ENCODE measurements around the gene HOXD9. TPM values are rescaled to one million over a fixed set of nuclear protein-coding genes. Genes with fewer than 3 reads are reported as not detected.

HOXD9 gene
- total RNA-seq, 1 donor from 2014 or later: not detected

DNA sequence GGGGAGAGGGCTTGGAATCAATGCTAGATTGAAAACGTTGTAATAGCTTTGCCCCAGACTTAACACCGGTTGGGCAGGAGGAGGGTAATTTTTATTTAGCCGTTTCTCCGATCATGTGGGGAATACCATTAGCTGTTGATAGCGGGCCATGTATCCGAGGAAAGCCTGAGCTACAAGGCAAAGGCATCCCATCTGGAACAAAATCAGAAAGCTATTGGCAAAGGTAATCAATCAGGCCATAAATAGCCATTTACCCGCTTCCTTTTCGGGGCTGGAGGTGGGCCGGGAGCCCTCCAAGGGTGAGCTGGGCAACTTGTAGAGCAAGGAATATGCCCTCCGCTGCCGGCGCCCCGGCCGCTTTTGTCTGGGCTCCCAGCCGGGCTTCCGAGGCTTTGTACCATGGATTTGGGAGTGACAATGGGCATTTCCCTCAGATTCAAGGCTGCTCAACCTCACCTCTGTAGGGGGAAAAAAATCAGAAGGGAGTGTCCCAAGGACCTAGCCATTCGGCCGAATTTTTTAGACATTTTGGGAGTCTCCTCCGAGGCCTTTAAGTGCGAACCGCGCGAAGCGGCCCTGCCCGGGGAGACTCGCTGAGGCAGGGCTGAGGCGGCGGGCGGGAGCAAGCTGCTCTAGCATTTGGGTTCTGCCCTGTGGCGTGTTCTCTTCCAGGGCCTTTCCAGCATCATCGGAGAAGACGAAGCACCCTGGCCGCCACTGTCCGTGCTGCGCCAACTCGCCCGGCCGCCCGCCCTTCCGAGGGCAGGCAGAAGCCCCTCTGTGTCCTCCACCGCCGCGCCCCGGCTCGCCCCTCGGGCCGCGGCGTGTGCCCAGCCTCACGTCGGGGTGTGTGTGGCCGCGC lies 1.1 kb upstream of the HOXD9 start:
- H3K4me2 ChIP-seq: no peak overlapping the region
- no peaks in the 10 kb centered on the region for H3K79me2 ChIP-seq (ENCODE audit: low read depth)
- Mint-ChIP-seq H3K36me3 (peaks cover 6% of the 10 kb centered on the region), H3K9me3 (peaks cover 17% of the 10 kb centered on the region), H3K4me3 (peak overlapping the region; percentile 63), H3K27me3 (ENCODE audit: insufficient read depth, low read depth) (peaks cover 84% of the 10 kb centered on the region), H3K4me1 (peaks cover 5% of the 10 kb centered on the region), H3K27ac (no peak overlapping the region)
- H3F3A ChIP-seq (ENCODE audit: low read depth): no peaks in the 10 kb centered on the region
- no peak overlapping the region for H3K4me3 ChIP-seq
- H2AFZ ChIP-seq (replicated peaks): no peak overlapping the region
- TF ChIP-seq, protein P1, sequence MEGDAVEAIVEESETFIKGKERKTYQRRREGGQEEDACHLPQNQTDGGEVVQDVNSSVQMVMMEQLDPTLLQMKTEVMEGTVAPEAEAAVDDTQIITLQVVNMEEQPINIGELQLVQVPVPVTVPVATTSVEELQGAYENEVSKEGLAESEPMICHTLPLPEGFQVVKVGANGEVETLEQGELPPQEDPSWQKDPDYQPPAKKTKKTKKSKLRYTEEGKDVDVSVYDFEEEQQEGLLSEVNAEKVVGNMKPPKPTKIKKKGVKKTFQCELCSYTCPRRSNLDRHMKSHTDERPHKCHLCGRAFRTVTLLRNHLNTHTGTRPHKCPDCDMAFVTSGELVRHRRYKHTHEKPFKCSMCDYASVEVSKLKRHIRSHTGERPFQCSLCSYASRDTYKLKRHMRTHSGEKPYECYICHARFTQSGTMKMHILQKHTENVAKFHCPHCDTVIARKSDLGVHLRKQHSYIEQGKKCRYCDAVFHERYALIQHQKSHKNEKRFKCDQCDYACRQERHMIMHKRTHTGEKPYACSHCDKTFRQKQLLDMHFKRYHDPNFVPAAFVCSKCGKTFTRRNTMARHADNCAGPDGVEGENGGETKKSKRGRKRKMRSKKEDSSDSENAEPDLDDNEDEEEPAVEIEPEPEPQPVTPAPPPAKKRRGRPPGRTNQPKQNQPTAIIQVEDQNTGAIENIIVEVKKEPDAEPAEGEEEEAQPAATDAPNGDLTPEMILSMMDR (IDR thresholded peaks at IDR 0.05): no peak
- TF ChIP-seq EZH2phosphoT487 (IDR thresholded peaks at IDR 0.05) (peak; percentile 91), EZH2 (IDR thresholded peaks at IDR 0.05) (peak; percentile 83)
- DNase-seq (ENCODE audit: low spot score): no peak
- H3K27ac ChIP-seq: no peak overlapping the region
- no peaks in the 10 kb centered on the region for H3K9me3 ChIP-seq (ENCODE audit: low read depth)
- H3K4me1 ChIP-seq: no peaks in the 10 kb centered on the region
- H3K36me3 ChIP-seq: no peaks in the 10 kb centered on the region
- peaks cover 100% of the 10 kb centered on the region for H3K27me3 ChIP-seq
- peaks cover 87% of the 10 kb centered on the region for H4K20me1 ChIP-seq (ENCODE audit: low read depth)
- no peak overlapping the region for H3K9ac ChIP-seq

- no peak overlapping the region for H3K27ac ChIP-seq
- Mint-ChIP-seq H3K4me3 (peak overlapping the region; percentile 81), H3K4me1 (peaks cover 5% of the 10 kb centered on the region), H3K9me3 (peaks cover 10% of the 10 kb centered on the region), H3K36me3 (peaks cover 3% of the 10 kb centered on the region), H3K27me3 (ENCODE audit: insufficient read depth, low read depth) (peaks cover 84% of the 10 kb centered on the region), H3K27ac (no peak overlapping the region)
- H3K9ac ChIP-seq: no peak overlapping the region
- TF ChIP-seq EZH2phosphoT487 (IDR thresholded peaks at IDR 0.05): no peak
- TF ChIP-seq EZH2 (IDR thresholded peaks at IDR 0.05): peak; percentile 89
- TF ChIP-seq, protein P1 (IDR thresholded peaks at IDR 0.05): peak; percentile 14
- peak overlapping the region; percentile 68 for H2AFZ ChIP-seq (replicated peaks)
- peaks cover 100% of the 10 kb centered on the region for H3K27me3 ChIP-seq
- no peaks in the 10 kb centered on the region for H3K9me3 ChIP-seq (ENCODE audit: low read depth)
- H3K4me2 ChIP-seq: peak overlapping the region; percentile 79
- no peaks in the 10 kb centered on the region for H3K79me2 ChIP-seq (ENCODE audit: low read depth)
- H3F3A ChIP-seq (ENCODE audit: low read depth): no peaks in the 10 kb centered on the region
- peak; percentile 65 for DNase-seq (ENCODE audit: low spot score)
- no peaks in the 10 kb centered on the region for H3K4me1 ChIP-seq
- peaks cover 86% of the 10 kb centered on the region for H4K20me1 ChIP-seq (ENCODE audit: low read depth)
- peak overlapping the region; percentile 42 for H3K4me3 ChIP-seq
- H3K36me3 ChIP-seq: no peaks in the 10 kb centered on the region
These were observed 352 bp upstream of the HOXD9 start for GRCh38 chr2:176122052-176122682.

DNA sequence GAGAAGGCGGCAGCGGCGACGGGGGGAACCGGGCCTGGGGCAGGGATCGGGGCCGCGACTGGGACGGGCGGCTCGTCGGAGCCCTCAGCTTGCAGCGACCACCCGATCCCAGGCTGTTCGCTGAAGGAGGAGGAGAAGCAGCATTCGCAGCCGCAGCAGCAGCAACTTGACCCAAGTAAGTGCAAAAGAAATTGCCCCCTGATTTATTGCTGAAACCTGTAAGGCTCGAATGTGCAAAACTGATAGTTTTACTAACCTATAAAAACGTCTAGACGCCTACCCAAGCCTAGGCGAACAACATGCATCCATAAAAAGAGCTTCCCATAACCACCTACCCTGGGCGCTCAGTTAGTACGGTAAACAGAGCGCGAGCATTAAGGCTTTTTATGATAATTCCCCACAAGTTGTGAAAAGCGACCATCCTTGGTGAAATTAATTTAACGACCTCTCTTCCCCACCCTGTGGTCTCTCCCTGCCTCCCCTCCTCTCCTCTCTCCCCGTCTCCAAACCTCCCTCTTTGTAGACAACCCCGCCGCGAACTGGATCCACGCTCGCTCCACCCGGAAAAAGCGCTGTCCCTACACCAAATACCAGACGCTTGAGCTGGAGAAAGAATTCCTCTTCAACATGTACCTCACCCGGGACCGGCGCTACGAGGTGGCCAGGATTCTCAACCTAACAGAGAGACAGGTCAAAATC lies 1.0 kb downstream of the HOXD9 start:
- H3K4me3 ChIP-seq: peak overlapping the region; percentile 42
- no peak for DNase-seq (ENCODE audit: low spot score)

More for the DNA sequence above, 1.0 kb downstream of the HOXD9 start:
- peak overlapping the region; percentile 38 for H3K4me3 Mint-ChIP-seq
- H3K4me1 Mint-ChIP-seq: peaks cover 11% of the 10 kb centered on the region
- peak overlapping the region; percentile 79 for H3K4me2 ChIP-seq
- no peaks in the 10 kb centered on the region for H3K79me2 ChIP-seq (ENCODE audit: low read depth)
- H3K27ac ChIP-seq: no peak overlapping the region
- TF ChIP-seq, protein P1 (IDR thresholded peaks at IDR 0.05): no peak
- TF ChIP-seq EZH2phosphoT487 (IDR thresholded peaks at IDR 0.05): peak; percentile 87
- H3F3A ChIP-seq (ENCODE audit: low read depth): peaks cover 3% of the 10 kb centered on the region
- H3K9me3 ChIP-seq (ENCODE audit: low read depth): no peaks in the 10 kb centered on the region
- no peak overlapping the region for H3K27ac Mint-ChIP-seq
- H4K20me1 ChIP-seq (ENCODE audit: low read depth): peaks cover 88% of the 10 kb centered on the region
- H3K4me1 ChIP-seq: no peaks in the 10 kb centered on the region
- H3K9ac ChIP-seq: no peak overlapping the region
- H3K36me3 ChIP-seq: no peaks in the 10 kb centered on the region
- H3K36me3 Mint-ChIP-seq: peaks cover 3% of the 10 kb centered on the region
- H2AFZ ChIP-seq (replicated peaks): peak overlapping the region; percentile 68
- H3K27me3 Mint-ChIP-seq (ENCODE audit: insufficient read depth, low read depth): peaks cover 85% of the 10 kb centered on the region
- peaks cover 100% of the 10 kb centered on the region for H3K27me3 ChIP-seq
- peaks cover 7% of the 10 kb centered on the region for H3K9me3 Mint-ChIP-seq

Measured in neural progenitor cell (in vitro differentiated cells).